Thoracic aorta (tissue), 2 donors: ENCODE results near the gene MACIR. TPM values are rescaled to one million over a fixed set of nuclear protein-coding genes. Genes with fewer than 3 reads are reported as not detected.

ENCODE experiments used
- ATAC-seq: fragments of 150-250 bp; one replicate; pipeline ENCODE4 v1.8.0; 2017; ENCODE audit warnings: low read depth; ENCODE audit not compliant: insufficient number of reproducible peaks, low FRiP score
- DNase-seq: peaks from one replicate; pipeline ENCODE4 v3.0.0-alpha.2; 2020; ENCODE audit warnings: low spot score
- H3K27ac ChIP-seq, 2 donors: fragments of 200-600 bp; sonication (generic); 1 replicate in 1 of 2; 2 replicates in 1 of 2; pipeline ENCODE4 v1.5.1; 2016; ENCODE audit warnings: mild to moderate bottlenecking in 2 of 2, moderate library complexity in 2 of 2
- H3K27me3 ChIP-seq: fragments of 200-600 bp; sonication (generic); replicated peaks from 2 replicates; pipeline ENCODE4 v1.6.0; 2016; ENCODE audit warnings: mild to moderate bottlenecking; ENCODE audit not compliant: insufficient read depth
- H3K36me3 ChIP-seq: fragments of 200-600 bp; sonication (generic); one replicate; pipeline ENCODE4 v1.5.1; 2016
- H3K4me1 ChIP-seq, 2 donors: fragments of 200-600 bp; sonication (generic); 1 replicate in 1 of 2; 2 replicates in 1 of 2; pipeline versions ENCODE4 v1.5.1 to v1.6.0; 2016; ENCODE audit warnings: low read depth in 2 of 2, mild to moderate bottlenecking in 1 of 2; ENCODE audit not compliant: control insufficient read depth in 1 of 2
- H3K4me3 ChIP-seq: fragments of 200-600 bp; sonication (generic); 2 replicates; pipeline ENCODE4 v1.5.1; 2016; ENCODE audit warnings: mild to moderate bottlenecking
- H3K9me3 ChIP-seq: fragments of 200-600 bp; sonication (generic); 2 replicates; pipeline ENCODE4 v1.5.1; 2016
- CTCF ChIP-seq: fragments of 200-600 bp; sonication (generic); IDR thresholded peaks from one replicate; pipeline ENCODE4 v1.5.1; 2019; ENCODE audit warnings: antibody characterized with exemption
- total RNA-seq, 2 donors: library from RNA; depleted of rRNA; stranded (reverse); fragments of >200 nt; gene quantifications; one replicate each; pipeline versions ENCODE4 v1.1.0 to v1.2.3, GENCODE V29; 2016

MACIR gene
- total RNA-seq, 2 donors from 2014 or later = 4.7 to 8.3 TPM

GRCh38 chr5:103223031-103223955, 35.3 kb upstream of the MACIR start:
- Histone ChIP-seq H3K27me3 (no peaks in the 10 kb centered on the region), H3K9me3 (no peaks in the 10 kb centered on the region), H3K4me3 (no peak overlapping the region), H3K27ac (no peak overlapping the region), H3K4me1 (no peaks in the 10 kb centered on the region), H3K36me3 (no peaks in the 10 kb centered on the region)
- no peak for TF ChIP-seq CTCF
- DNase-seq = no peak
- no peak for ATAC-seq

- H3K4me3 ChIP-seq = no peak overlapping the region
- no peaks in the 10 kb centered on the region for H3K36me3 ChIP-seq
- peak; percentile 53 for TF ChIP-seq CTCF
- H3K27ac ChIP-seq = no peak overlapping the region
- no peaks in the 10 kb centered on the region for H3K9me3 ChIP-seq
- no peaks in the 10 kb centered on the region for H3K4me1 ChIP-seq
- H3K27me3 ChIP-seq = no peaks in the 10 kb centered on the region
- ATAC-seq (no peak), DNase-seq (no peak)
Observed at GRCh38 chr5:103224118-103224893, 34.3 kb upstream of the MACIR start.

GRCh38 chr5:103224894-103225246, 33.7 kb upstream of the MACIR start:
- H3K9me3 ChIP-seq = no peaks in the 10 kb centered on the region
- H3K4me1 ChIP-seq = no peaks in the 10 kb centered on the region
- H3K36me3 ChIP-seq = no peaks in the 10 kb centered on the region
- no peak for DNase-seq
- H3K27me3 ChIP-seq = no peaks in the 10 kb centered on the region
- H3K4me3 ChIP-seq = no peak overlapping the region
- no peak for ATAC-seq
- TF ChIP-seq CTCF = no peak
- no peak overlapping the region for H3K27ac ChIP-seq

GRCh38 chr5:103228061-103228460, 30.5 kb upstream of the MACIR start:
- H3K27me3 ChIP-seq = no peaks in the 10 kb centered on the region
- H3K36me3 ChIP-seq = no peaks in the 10 kb centered on the region
- H3K9me3 ChIP-seq = no peaks in the 10 kb centered on the region
- H3K4me3 ChIP-seq = no peak overlapping the region
- TF ChIP-seq CTCF = no peak
- DNase-seq (no peak), ATAC-seq (no peak)
- H3K4me1 ChIP-seq = no peaks in the 10 kb centered on the region
- H3K27ac ChIP-seq = no peak overlapping the region

- Histone ChIP-seq H3K9me3 (no peaks in the 10 kb centered on the region), H3K36me3 (no peaks in the 10 kb centered on the region), H3K27ac (no peak overlapping the region), H3K27me3 (no peaks in the 10 kb centered on the region), H3K4me1 (peaks cover 0 to 5% of the 10 kb centered on the region in 2 donors), H3K4me3 (no peak overlapping the region)
- DNase-seq (no peak), ATAC-seq (no peak)
- TF ChIP-seq CTCF = no peak
Observed at GRCh38 chr5:103228588-103228987, 30.0 kb upstream of the MACIR start.
